Stimulated activated effector memory CD8-positive, alpha-beta T cell treated with anti-CD3 and anti-CD28 coated beads, Interleukin-12 subunit alpha, Interleukin-12 subunit beta, amount 100 ng/mL, for 72 hours (primary cell): Measurements from ENCODE around the gene CFD.
"Not testable (repeated sequence)": the region's sequence is repeated elsewhere in the genome, so short reads cannot be mapped to it uniquely, and the experiment has no call there.

Experiments
- ATAC-seq: fragments of 150-1000 bp; cut with Tn5 transposase; 2 replicates; pipeline ENCODE4 v1.10.0; 2021
- DNase-seq, 2 donors: peaks; one replicate each; pipeline ENCODE4 v3.0.0; 2021 to 2022; ENCODE audit warnings: low spot score in 2 of 2
- H3K27ac Mint-ChIP-seq: one replicate; pipeline ENCODE4 v1.8.0; 2022; ENCODE audit warnings: mild to moderate bottlenecking, mixed read lengths
- H3K36me3 Mint-ChIP-seq: one replicate; pipeline ENCODE4 v1.8.0; 2022; ENCODE audit warnings: mild to moderate bottlenecking, mixed read lengths
- H3K4me1 Mint-ChIP-seq: one replicate; pipeline ENCODE4 v1.8.0; 2022; ENCODE audit warnings: mixed read lengths
- H3K4me3 Mint-ChIP-seq: one replicate; pipeline ENCODE4 v1.8.0; 2022; ENCODE audit warnings: mild to moderate bottlenecking, mixed read lengths
- H3K9me3 Mint-ChIP-seq: one replicate; pipeline ENCODE4 v1.8.0; 2022; ENCODE audit warnings: mixed read lengths

Gene CFD

GRCh38 chr19:858868-859843 is at the start of gene CFD:
TSS of gene CFD (plus strand) at chr19:859664. CDS start at chr19:859690, 26 bp downstream.
- Mint-ChIP-seq H3K4me3 (peak within 1 kb of the TSS; percentile 43), H3K4me1 (peaks cover 18% of the 10 kb centered on the region), H3K27ac (no peak within 1 kb of the TSS), H3K36me3 (peaks cover 8% of the 10 kb centered on the region), H3K9me3 (no peaks in the 10 kb centered on the region)
- no peak for ATAC-seq
- DNase-seq = no peak

- Mint-ChIP-seq H3K27ac (no peak overlapping the region), H3K36me3 (peaks cover 91% of the 10 kb centered on the region), H3K4me1 (peaks cover 17% of the 10 kb centered on the region), H3K4me3 (no peak overlapping the region), H3K9me3 (no peaks in the 10 kb centered on the region)
- ATAC-seq = no peak
- DNase-seq = no peak
These were observed 49.2 kb upstream of the CFD start for GRCh38 chr19:810077-810855.

- DNase-seq = no peak
- H3K9me3 Mint-ChIP-seq = no peaks in the 10 kb centered on the region
- no peak overlapping the region for H3K4me3 Mint-ChIP-seq
- H3K4me1 Mint-ChIP-seq = peaks cover 19% of the 10 kb centered on the region
- H3K27ac Mint-ChIP-seq = peak overlapping the region; percentile 52
- peaks cover 91% of the 10 kb centered on the region for H3K36me3 Mint-ChIP-seq
- no peak for ATAC-seq
These were observed 48.5 kb upstream of the CFD start for GRCh38 chr19:810883-811489.

GRCh38 chr19:811506-812048 is 47.9 kb upstream of the CFD start:
- H3K4me1 Mint-ChIP-seq = peaks cover 25% of the 10 kb centered on the region
- ATAC-seq (no peak), DNase-seq (no peak)
- peaks cover 92% of the 10 kb centered on the region for H3K36me3 Mint-ChIP-seq
- H3K27ac Mint-ChIP-seq = peak overlapping the region; percentile 52
- no peaks in the 10 kb centered on the region for H3K9me3 Mint-ChIP-seq
- H3K4me3 Mint-ChIP-seq = no peak overlapping the region

GRCh38 chr19:812049-812746 is 47.3 kb upstream of the CFD start:
- no peak for ATAC-seq
- Mint-ChIP-seq H3K36me3 (peaks cover 92% of the 10 kb centered on the region), H3K4me3 (no peak overlapping the region), H3K27ac (no peak overlapping the region), H3K9me3 (no peaks in the 10 kb centered on the region), H3K4me1 (peaks cover 24% of the 10 kb centered on the region)
- no peak for DNase-seq

- H3K4me1 Mint-ChIP-seq = peaks cover 18% of the 10 kb centered on the region
These were observed 46.7 kb upstream of the CFD start for GRCh38 chr19:812747-813218.

GRCh38 chr19:813219-814151 is 46.0 kb upstream of the CFD start:
- Mint-ChIP-seq H3K27ac (peak overlapping the region; percentile 88), H3K9me3 (no peaks in the 10 kb centered on the region), H3K4me3 (no peak overlapping the region)

More at GRCh38 chr19:812747-813218, 46.7 kb upstream of the CFD start:
- peak overlapping the region; percentile 88 for H3K27ac Mint-ChIP-seq
- no peak for ATAC-seq
- peaks cover 86% of the 10 kb centered on the region for H3K36me3 Mint-ChIP-seq
- no peaks in the 10 kb centered on the region for H3K9me3 Mint-ChIP-seq
- DNase-seq = no peak
- H3K4me3 Mint-ChIP-seq = no peak overlapping the region

GRCh38 chr19:814152-815078 is 45.0 kb upstream of the CFD start:
- peak; percentile 22 for ATAC-seq
- H3K4me1 Mint-ChIP-seq = peaks cover 16% of the 10 kb centered on the region
- DNase-seq = no peak
- H3K4me3 Mint-ChIP-seq = no peak overlapping the region
- H3K9me3 Mint-ChIP-seq = no peaks in the 10 kb centered on the region
- H3K36me3 Mint-ChIP-seq = peaks cover 70% of the 10 kb centered on the region
- H3K27ac Mint-ChIP-seq = peak overlapping the region; percentile 88

More at GRCh38 chr19:813219-814151, 46.0 kb upstream of the CFD start:
- Mint-ChIP-seq H3K4me1 (peaks cover 16% of the 10 kb centered on the region), H3K36me3 (peaks cover 79% of the 10 kb centered on the region)
- ATAC-seq (no peak), DNase-seq (no peak)

GRCh38 chr19:815079-815774 is 44.2 kb upstream of the CFD start:
- Mint-ChIP-seq H3K4me3 (no peak overlapping the region), H3K9me3 (no peaks in the 10 kb centered on the region), H3K27ac (peak overlapping the region; percentile 88), H3K36me3 (peaks cover 62% of the 10 kb centered on the region), H3K4me1 (peaks cover 16% of the 10 kb centered on the region)
- DNase-seq = no peak
- ATAC-seq = peak; percentile 19

- no peak for DNase-seq
- Mint-ChIP-seq H3K36me3 (peaks cover 55% of the 10 kb centered on the region), H3K4me1 (peaks cover 16% of the 10 kb centered on the region), H3K9me3 (no peaks in the 10 kb centered on the region), H3K27ac (peak overlapping the region; percentile 56), H3K4me3 (no peak overlapping the region)
- peak; percentile 4 for ATAC-seq
These were observed 43.5 kb upstream of the CFD start for GRCh38 chr19:815775-816499.

GRCh38 chr19:816500-816857 is 43.0 kb upstream of the CFD start:
- no peak for ATAC-seq
- no peak for DNase-seq
- Mint-ChIP-seq H3K4me1 (peaks cover 16% of the 10 kb centered on the region), H3K9me3 (no peaks in the 10 kb centered on the region), H3K36me3 (peaks cover 49% of the 10 kb centered on the region), H3K27ac (peak overlapping the region; percentile 56), H3K4me3 (no peak overlapping the region)

- H3K36me3 Mint-ChIP-seq = peaks cover 20% of the 10 kb centered on the region
- H3K27ac Mint-ChIP-seq, H3K9me3 Mint-ChIP-seq, H3K4me1 Mint-ChIP-seq, ATAC-seq, H3K4me3 Mint-ChIP-seq, DNase-seq: not testable (repeated sequence)
These were observed 39.3 kb upstream of the CFD start for GRCh38 chr19:820212-820611.
